HG03196 (cell line): ENCODE measurements around the gene BICDL2.

ENCODE experiments used
- ATAC-seq: cut with Tn5 transposase; IDR thresholded peaks from one replicate; pipeline ENCODE4 v1.9.1; 2021; ENCODE audit not compliant: unreplicated experiment

Gene BICDL2

DNA sequence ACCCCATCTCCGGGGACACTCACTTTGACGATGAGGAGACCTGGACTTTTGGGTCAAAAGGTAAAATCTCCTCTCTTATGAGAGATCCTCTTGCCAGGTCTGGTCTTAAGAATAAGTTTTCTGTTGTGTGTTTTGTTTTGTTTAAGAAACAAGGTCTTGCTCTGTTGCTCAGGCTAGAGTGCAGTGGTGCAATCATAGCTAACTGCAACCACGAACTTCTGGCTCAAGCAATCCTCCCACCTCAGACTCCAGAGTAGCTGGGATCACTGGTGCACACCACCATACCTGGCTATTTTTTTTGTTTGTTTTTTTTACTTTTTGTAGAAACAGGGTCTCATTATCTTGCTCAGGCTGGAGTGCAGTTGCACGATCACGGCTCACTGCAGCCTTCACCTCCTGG, 13.7 kb upstream of the BICDL2 start:
- no peak for ATAC-seq

DNA sequence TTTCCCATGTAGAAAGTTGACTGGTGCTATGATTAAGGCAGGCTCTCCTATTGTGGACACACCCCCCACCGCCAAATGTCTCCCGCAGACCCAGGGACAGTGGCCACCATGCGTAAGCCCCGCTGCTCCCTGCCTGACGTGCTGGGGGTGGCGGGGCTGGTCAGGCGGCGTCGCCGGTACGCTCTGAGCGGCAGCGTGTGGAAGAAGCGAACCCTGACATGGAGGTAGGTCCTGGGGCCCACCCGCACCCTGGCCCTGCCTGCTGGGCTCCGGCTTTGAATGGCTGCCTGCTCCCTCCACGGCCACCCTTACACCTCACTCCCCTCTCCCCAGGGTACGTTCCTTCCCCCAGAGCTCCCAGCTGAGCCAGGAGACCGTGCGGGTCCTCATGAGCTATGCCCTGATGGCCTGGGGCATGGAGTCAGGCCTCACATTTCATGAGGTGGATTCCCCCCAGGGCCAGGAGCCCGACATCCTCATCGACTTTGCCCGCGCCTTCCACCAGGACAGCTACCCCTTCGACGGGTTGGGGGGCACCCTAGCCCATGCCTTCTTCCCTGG, 13.3 kb upstream of the BICDL2 start:
- ATAC-seq = no peak

DNA sequence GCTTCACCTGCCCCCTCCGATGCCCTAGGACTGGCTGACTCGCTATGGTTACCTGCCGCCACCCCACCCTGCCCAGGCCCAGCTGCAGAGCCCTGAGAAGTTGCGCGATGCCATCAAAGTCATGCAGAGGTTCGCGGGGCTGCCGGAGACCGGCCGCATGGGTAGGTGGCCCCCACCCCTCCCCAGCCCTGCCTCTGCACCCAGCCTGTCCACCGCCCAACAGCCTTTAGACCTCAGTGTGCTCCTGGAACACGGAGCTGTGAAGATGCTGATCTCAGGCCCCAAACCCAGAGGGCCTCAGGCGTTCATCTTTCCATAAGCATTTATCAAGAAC, 10.6 kb upstream of the BICDL2 start:
- no peak for ATAC-seq

DNA sequence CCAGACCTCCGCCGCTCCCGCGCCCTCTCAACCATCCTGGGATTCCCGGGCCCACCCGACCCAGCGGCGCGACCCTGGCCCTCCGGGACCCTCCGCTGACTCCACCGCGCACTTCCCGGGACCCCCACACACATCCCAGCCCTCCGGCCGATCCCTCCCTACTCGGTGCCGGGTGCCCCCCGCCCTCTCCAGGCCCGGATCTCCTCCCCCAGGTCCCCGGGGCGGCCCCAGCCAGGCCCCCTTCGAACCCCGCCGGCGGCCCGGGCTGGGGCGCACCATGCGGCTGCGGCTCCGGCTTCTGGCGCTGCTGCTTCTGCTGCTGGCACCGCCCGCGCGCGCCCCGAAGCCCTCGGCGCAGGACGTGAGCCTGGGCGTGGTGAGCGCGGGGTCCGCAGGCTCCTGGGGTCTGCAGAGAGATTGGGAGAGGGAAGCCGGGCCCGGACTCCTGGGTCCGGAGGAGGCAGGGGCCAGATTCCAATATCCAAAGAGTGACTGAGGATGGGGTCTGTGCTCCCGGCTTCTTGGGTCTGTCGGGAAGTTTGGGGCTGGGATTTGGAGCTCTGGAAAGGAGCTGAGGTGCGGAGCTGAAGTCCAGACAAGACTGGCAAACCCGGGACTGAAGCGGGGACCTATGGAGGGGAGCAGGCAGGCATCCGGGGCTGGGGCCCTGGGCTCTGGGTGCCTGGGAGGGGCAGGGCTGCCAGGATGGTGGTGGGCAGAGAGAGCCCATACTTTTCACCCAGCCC, 10.1 kb upstream of the BICDL2 start:
- ATAC-seq = no peak

DNA sequence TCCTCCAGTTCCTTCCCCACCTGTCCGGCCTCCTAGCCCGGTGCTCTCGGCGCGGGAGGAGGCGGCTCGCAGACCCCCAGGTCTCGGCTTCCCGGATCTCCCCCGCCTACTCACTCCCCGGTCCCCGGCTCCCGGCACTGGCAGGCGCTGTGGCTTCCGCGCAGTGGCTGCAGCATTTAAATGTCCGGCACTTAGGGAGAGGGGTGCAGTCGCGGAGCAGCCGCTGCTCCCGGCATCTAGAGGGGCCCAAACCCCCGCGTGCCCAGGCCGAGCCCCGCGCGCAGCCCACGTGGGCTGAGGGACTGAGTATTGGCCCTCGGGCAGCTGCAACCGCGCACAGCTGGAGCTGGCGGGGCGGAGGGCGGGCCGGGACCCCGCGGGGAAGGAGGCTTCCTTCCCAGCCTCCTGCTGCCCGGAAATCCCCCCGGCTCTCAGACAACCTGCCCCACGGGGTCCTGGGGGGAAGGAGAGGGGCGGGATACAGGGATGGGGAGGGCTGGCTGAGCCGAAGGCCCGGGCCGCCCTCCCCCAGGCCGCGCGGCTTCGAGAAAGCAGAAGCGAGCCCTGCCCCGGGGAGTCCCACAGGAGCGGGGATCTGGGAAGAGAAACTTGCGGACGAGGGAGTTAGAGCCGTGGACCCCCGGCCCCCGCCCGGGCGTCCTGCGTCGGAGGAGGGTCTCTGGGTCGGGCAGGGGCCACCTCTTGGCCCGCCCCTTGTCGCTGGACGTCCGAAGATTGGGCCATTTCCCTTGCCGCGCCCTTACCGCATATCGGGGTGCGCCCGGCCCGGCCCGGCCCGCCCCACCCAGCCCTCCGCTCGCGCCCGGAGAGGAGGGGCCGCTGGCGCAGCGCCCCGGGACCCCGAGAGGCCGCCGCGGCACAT, 9.3 kb upstream of the BICDL2 start, which contains the start of gene MMP25:
Gene MMP25 (plus strand): TSS at position 804 of the 883 bp plus-strand sequence. CDS start 357 bp downstream, outside the sequence.
- no peak for ATAC-seq

DNA sequence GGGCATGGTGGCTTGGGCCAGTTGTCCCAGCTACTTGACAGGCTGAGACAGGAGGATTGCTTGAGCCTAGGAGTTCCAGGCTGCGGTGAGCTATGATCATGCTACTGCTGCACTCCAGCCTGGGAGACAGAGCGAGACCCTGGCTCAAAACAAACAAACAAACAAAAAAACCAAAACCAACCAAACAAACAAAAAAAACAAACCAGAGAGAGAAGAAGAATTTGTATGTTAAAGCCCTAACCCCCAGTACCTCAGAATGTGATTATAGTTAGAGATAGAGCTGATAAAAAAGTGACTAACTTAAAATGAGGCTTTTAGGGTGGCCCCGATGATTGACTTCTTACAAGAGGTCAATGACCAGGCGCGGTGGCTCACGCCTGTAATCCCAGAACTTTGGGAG, 8.0 kb upstream of the BICDL2 start:
- ATAC-seq = no peak

DNA sequence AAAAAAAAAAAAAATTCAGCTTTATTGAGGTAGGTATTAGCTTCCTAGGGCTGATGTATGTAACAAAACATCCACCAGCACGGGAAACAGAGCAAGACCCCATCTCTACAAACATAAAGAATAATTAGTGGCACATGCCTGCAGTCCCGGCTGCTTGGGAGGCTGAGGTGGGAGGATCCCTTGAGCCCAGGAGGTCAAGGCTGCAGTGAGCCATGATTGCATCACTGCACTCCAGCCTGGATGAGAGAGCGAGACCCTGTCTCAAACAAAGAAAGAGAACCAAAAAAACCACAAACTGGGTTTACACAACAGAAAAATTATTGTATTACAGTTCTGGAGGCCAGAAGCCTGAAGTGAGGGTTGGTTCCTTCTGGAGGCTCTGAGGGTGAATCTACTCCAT, 5.6 kb upstream of the BICDL2 start:
- no peak for ATAC-seq

DNA sequence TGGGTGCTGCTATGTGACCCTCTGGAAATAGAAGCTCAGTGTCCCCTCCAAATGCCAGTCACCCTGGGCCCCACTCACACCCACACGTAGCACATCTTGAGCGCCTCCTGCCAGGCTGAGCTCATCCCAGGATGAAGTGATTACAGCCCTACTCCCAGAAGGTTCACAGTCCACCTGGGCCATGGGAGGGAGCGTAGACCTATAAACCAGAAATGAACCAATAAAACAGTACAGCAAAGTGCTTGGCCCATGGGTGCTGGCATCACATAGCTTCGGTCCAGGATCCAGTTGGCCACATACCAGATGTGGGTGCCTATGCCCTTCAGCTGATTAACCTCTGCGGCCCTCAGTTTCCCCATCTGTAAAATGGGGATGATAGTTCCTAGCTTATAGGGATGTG, 2.2 kb upstream of the BICDL2 start:
- ATAC-seq = no peak

DNA sequence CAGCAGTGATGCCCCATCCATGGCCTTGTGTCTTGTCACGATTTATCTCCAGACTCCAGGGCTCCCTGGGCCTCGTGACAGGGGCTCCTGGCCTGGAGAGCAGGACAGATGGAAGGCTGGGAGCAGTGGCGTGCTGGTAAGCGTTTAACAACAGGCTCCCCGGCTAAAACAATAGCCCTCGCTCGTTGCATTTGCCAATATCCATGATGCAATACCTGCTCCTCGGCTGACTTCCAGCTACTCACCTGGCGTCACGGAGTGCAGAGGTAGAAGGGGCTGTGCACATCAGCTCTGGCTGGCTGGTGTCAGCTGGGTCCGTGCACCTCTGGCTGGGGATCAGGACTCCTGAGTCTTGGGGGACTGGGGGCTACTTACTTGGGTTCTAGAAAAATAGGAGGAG, 1.5 kb upstream of the BICDL2 start:
- ATAC-seq = no peak

DNA sequence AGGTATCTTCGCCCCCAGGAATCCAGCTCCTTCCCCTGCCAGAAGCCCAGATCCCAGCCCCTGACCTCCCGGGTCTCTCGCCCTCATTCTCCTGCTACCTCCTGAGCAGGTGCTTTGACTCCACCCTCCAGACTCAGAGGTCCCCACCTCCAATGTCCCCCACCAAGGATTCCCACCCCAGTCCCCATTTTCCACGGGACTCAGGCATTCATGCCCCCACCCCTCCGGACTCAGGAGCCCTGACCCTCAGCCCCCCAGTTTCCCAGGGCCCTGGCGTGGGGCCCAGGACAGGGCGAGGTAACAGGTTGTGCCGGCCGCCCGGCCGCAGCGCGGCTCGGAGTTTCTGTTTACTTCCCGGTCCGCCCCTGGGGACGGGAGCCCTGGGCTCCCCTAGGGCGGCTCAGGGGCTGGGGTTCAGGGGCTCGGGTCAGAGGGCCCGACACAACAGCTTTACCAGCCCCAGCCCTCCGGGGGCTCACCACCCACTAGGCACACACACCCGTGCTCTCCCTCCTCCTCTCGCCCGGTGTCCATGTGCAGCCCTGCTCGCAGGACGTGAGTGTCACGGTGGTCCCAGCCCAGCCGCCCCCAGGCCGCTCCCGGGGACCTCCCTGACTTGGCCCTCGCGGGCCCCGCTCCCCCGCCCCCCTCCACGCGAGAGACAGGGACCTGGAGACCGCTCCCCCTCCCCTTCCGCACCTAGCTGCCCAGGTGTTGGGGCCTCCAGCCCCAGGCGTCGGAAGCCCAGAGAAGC, 595 bp downstream of the BICDL2 start:
- ATAC-seq = no peak

DNA sequence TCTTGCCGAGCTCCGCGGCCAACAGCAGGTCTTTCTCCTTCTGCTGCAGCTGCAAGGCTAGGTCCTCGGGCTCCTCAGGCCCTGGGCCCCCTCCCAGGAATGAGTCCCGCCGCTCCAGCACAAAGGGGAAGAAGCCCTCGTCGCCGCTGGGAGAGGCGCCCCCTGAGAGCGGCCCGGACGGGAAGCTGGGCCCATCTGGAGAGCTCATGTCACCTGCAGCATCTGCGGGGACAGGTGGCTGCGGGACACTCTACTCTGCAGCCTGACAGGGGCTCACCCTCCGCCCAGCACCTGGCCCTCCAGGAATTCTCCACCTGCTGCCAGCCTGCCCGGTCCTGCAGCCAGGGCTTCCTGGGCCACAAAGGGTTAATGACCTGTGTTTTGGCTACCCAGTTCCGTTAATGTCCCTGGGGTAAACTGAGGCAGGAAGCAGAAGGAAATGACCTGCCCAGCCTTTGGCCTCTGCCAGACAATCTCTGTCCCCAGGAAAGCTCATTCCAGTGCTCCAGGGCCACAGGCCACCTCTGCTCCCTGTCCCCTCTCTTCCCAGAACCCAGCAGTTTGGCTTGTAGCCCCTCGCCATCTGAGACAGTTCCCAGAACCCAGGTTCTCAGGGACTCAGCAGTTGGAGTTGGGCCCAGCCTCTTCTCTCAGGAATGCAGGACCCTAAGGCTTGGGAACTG, 1.3 kb downstream of the BICDL2 start:
- no peak for ATAC-seq

DNA sequence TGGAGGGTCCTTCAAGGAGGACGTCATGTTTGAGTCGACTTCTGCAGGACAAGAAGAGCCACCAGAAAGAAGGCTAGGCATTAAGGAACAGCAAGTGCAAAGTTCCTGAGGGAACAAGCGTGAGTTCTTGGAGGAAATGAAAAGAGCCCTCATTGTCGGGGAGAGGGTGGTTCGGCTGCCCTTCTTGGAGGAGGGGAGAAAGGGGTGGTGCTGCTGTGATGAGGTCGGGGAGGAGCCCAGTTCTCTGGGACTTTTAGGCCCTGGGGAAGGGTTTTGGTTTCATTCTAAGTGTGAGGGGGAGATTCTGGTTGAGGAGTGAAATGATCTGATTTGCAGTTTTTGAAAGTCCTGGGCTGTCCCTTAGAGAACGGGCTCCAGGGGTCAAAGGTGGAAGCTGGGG, 4.1 kb downstream of the BICDL2 start:
- ATAC-seq = no peak

DNA sequence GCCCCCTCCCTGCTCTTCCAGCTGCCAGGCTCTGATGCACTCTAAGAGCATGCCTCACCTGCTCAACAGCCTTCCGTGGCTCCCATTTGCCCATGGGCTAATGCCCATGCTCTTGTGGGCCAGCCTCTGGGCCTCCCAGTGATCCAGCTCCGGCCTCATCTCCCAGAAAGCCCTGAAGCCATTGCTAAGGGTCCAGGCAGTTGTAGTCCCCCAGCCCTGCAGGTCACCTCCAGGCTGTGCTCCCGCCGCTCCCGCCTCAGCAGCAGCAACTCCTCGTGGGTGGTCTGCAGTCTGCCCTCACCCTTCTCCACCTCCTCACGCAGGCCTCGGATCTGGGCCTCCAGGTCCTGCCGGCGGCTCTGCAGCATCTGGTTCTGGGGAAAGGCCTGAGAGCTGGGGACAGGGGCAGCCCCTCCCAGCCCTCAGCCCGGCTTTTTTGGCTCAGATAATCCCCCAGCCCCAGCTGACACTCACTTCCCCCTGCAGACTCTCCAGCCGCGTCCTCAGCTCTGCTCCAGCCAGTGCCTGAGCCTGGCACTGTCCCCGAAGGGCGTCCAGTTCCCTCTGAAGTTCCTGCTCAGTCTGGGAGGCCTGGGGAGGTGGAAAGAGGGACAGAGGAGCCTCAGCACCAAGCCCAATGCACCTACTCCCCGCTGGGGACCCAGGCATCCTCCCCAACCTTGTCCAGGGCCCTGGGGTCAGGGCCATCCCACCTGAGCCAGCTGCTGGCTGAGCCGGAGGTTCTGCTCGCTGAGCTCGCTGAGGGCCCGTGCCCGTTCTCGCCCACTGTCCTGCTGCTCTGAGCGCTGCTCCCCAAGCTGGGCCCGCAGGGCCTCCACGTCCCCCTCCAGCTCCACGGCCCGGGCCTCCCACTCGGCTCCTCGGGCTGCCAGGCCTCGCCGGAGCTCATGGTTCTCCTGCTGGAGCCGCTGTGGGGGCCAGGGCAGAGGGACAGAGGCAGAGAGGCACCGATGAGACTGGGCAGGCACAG, 6.2 kb downstream of the BICDL2 start:
- ATAC-seq = no peak

DNA sequence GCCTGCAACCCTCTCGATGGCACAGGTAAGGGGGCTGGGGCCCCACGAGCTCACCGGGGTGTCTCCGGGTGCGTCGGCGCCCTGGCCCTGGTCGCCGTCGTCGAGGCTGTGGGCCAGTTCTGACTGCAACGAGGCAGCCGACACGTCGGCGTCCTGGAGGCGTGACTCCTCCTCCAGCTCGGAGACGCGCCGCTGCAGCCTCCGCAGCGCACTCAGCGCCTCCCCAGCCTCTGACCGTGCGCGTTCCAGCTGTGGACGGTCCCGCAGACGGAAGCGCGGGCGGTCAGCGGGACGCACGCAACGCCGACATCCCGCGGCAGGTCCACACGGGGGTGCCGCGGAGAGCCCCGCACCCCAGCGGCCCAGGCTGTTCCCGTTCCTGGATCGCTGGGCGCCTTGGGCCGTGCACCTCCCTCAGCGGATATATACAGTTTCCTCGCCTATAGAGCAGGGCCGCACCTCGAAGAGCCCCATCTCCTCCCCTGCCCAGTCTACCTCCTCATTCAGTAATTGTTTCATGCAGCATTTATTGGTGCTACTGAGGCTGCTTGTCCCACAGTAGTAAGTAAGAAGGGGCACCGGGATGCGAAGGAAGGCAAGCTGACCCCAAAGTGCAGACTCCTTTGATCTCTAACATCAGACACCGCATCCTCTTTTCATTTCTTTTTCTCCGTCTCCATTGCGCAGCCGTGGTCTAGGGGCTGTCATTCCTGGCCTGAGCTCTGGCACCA, 7.1 kb downstream of the BICDL2 start:
- ATAC-seq = no peak

DNA sequence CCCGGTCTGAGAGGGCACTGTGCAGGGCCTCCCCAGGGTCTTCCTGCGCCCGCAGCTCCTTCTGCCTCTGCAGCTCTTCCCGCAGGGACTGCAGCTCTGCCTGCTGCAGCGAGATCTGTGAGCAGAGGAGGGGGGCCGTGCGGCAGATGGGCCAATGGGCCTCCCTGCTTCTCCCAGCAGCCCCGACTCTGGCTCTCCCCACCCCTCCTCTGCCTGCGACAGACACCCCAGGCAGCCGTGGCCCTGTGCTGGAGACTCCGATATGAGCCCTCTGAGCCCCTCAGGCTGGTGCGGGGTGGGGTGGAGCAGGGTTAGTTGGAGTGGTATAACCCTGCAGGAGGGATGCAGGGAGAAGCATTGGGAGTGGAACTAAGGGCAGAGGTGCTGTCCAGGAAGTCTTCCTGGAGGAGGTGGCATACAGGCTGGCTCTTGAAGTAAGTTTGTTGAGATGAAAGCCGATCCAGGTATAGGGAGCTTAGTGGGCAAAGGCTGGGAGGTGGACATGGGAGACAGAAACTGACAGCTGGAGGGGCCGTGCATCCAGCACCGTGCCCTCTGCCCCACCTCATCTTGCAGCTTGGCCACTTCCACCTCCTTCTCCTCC, 7.9 kb downstream of the BICDL2 start:
- no peak for ATAC-seq

DNA sequence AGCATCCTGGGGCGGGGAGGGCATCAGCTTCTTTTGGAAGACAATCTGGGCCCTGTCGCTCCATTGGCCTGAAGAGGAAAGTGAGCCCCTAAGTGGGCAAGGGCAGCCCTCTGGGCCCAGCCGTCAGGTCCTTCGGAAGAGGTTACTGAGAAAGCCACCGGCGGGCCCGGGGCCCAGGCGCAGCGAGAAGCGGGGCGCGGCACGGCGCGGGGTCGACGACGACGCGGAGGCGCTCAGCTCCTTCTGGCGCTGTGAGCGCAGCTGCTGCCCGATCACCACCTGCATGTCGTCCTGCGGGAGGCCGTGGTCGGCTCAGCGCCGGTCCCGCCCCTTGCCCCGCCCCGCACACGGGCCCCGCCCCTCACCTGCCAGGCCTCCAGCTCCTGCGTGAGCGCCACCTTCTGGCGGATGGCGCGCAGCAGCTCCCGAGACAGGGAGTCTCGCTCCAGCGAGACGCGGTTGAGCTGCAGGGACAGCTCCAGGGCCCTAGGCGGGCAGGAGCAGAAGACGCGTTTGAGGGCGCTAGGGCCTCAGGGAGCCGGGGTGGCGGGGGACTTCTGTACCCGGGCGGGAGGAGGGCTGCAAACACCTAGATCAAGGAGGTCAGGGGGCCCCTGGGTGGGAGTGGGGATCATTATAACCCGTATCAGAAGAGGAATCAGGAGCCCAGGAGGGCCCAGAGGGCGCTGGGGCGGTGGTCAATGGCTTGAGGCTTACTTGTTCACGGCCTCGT, 8.6 kb downstream of the BICDL2 start:
- peak; percentile 23 for ATAC-seq

DNA sequence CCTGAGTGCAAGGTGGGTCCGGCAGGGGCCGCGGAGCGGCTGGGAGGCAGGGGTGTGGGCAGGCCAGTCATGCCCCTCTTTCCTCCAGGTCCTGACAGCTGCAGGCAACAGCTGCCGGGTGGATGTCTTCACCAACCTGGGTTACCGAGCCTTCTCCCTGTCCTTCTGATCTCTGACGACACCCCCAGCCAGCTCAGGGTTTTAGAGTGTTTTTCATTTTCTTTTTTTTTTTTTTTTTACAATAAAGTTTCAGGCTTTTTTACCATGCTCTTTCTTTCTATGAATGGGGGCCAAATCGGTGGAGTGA, 9.3 kb downstream of the BICDL2 start:
- ATAC-seq = no peak
